OCI-LY7 (cell line): ENCODE measurements around the gene SLC9A9.

Experiments used
- CTCF ChIP-seq: fragments of 200-600 bp; sonication (generic); conservative IDR thresholded peaks from 2 replicates; pipeline ENCODE4 v1.5.1; 2014; ENCODE audit warnings: mild to moderate bottlenecking, antibody characterized with exemption, low read length, moderate library complexity, mixed read lengths
- EZH2phosphoT487 ChIP-seq: fragments of 200-600 bp; sonication (generic); IDR thresholded peaks from 2 replicates; pipeline ENCODE4 v1.6.1; 2018; ENCODE audit warnings: low read depth, borderline replicate concordance, mild to moderate bottlenecking, mixed run types, antibody characterized with exemption, low read length, moderate library complexity, mixed read lengths

- TF ChIP-seq CTCF (no peak), EZH2phosphoT487 (no peak)
These were observed 436 bp upstream of the SLC9A9 start for GRCh38 chr3:143848704-143849103.
